Measurements from ENCODE around the gene SHISA9.

DNA sequence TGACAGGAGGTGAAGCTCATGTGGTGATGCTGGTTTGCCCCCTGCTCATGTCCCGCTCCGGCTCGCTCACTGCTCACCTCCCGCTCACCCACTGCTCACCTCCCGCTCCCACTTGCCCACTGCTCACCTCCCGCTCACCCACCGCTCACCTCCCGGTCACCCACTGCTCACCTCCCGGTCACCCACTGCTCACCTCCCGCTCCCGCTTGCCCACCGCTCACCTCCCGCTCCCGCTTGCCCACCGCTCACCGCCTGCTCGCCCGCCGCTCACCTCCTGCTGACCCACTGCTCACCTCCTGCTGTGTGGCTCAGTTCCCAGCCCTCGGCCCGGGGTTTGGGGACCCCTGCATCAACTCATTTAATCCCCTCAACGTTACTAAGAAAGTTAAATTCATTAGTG is 39.1 kb upstream of the SHISA9 start:
- TF ChIP-seq EZH2phosphoT487 (IDR thresholded peaks at IDR 0.05; ENCODE audit: low read depth) = no peak
- TF ChIP-seq, protein P1, sequence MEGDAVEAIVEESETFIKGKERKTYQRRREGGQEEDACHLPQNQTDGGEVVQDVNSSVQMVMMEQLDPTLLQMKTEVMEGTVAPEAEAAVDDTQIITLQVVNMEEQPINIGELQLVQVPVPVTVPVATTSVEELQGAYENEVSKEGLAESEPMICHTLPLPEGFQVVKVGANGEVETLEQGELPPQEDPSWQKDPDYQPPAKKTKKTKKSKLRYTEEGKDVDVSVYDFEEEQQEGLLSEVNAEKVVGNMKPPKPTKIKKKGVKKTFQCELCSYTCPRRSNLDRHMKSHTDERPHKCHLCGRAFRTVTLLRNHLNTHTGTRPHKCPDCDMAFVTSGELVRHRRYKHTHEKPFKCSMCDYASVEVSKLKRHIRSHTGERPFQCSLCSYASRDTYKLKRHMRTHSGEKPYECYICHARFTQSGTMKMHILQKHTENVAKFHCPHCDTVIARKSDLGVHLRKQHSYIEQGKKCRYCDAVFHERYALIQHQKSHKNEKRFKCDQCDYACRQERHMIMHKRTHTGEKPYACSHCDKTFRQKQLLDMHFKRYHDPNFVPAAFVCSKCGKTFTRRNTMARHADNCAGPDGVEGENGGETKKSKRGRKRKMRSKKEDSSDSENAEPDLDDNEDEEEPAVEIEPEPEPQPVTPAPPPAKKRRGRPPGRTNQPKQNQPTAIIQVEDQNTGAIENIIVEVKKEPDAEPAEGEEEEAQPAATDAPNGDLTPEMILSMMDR (IDR thresholded peaks at IDR 0.05; ENCODE audit: low read depth, low read length) = no peak
